Naive B cell (primary cell): ENCODE results near the gene EXOSC5. TPM values are rescaled to one million over a fixed set of nuclear protein-coding genes. Genes with fewer than 3 reads are reported as not detected.
A peak's percentile ranks its signal among the peaks of the same experiment; 100 is the strongest.
"Not testable (repeated sequence)": the region's sequence is repeated elsewhere in the genome, so short reads cannot be mapped to it uniquely, and the experiment has no call there.

Experiments
- ATAC-seq, 2 donors: fragments of 150-1000 bp; cut with Tn5 transposase; 2 replicates each; pipeline ENCODE4 v1.10.0; 2021; ENCODE audit warnings: low read depth in 2 of 2, mild to moderate bottlenecking in 2 of 2, moderate library complexity in 2 of 2
- DNase-seq: peaks from one replicate; pipeline ENCODE4 v3.0.0; 2022
- H3K27ac Mint-ChIP-seq, 6 donors: one replicate each; pipeline ENCODE4 v1.8.0; 2020 to 2022; ENCODE audit warnings: mild to moderate bottlenecking in 6 of 6, mixed read lengths in 6 of 6, moderate library complexity in 5 of 6, inconsistent platforms in 2 of 6
- H3K27me3 Mint-ChIP-seq, 3 donors: one replicate each; pipeline ENCODE4 v1.8.0; 2021 to 2022; ENCODE audit warnings: mixed read lengths in 3 of 3, mild to moderate bottlenecking in 1 of 3
- H3K36me3 Mint-ChIP-seq, 2 donors: one replicate each; pipeline ENCODE4 v1.8.0; 2020 to 2022; ENCODE audit warnings: mixed read lengths in 2 of 2, inconsistent platforms in 1 of 2, mild to moderate bottlenecking in 1 of 2
- H3K4me1 Mint-ChIP-seq, 3 donors: one replicate each; pipeline ENCODE4 v1.8.0; 2020 to 2022; ENCODE audit warnings: mixed read lengths in 3 of 3, inconsistent platforms in 1 of 3, mild to moderate bottlenecking in 1 of 3, moderate library complexity in 1 of 3
- H3K4me3 Mint-ChIP-seq, 8 donors: one replicate each; pipeline ENCODE4 v1.8.0; 2020 to 2022; ENCODE audit warnings: mild to moderate bottlenecking in 8 of 8, mixed read lengths in 8 of 8, moderate library complexity in 8 of 8, inconsistent platforms in 2 of 8
- H3K9me3 Mint-ChIP-seq, 7 donors: one replicate each; pipeline ENCODE4 v1.8.0; 2020 to 2022; ENCODE audit warnings: mixed read lengths in 7 of 7, mild to moderate bottlenecking in 5 of 7, inconsistent platforms in 2 of 7, moderate library complexity in 1 of 7
- polyA plus RNA-seq, 6 donors: library from polyadenylated mRNA; unstranded; fragments of 300-500 nt; fragmentation: Illumina TruSeq; gene quantifications; one replicate each; pipeline ENCODE4 v1.2.3, GENCODE V29; 2021; ENCODE audit warnings: low read depth in 6 of 6

EXOSC5 gene
- polyA plus RNA-seq, 6 donors from 2014 or later = 48.5 to 74.5 (median 62.6) TPM

DNA sequence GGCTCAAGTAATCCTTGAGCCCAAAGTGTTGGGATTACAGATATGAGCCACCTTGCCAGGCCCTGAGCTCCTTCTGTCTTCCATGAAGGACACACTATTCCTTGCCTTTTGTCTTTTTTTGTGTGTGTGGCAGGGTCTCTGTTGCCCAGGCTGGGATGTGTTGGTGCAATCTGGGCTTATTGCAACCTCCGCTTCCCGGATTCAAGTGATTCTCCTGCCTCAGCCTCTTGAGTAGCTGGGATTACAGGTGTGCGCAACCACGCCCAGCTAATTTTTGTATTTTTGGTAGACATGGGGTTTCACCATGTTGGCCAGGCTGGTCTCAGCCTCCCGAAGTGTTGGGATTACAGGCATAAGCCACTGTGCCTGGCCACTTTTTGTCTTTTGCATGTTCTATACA is 11.7 kb upstream of the EXOSC5 start:
- ATAC-seq, H3K9me3 Mint-ChIP-seq, H3K36me3 Mint-ChIP-seq, DNase-seq, H3K27me3 Mint-ChIP-seq: not testable (repeated sequence)
- Mint-ChIP-seq H3K4me3 (peak overlapping the region in 2 of 8 donors; percentile 6 to 25), H3K4me1 (peaks cover 14 to 29% (median 22%) of the 10 kb centered on the region in 3 donors), H3K27ac (peak overlapping the region in 2 of 6 donors; percentile 28 to 78)

DNA sequence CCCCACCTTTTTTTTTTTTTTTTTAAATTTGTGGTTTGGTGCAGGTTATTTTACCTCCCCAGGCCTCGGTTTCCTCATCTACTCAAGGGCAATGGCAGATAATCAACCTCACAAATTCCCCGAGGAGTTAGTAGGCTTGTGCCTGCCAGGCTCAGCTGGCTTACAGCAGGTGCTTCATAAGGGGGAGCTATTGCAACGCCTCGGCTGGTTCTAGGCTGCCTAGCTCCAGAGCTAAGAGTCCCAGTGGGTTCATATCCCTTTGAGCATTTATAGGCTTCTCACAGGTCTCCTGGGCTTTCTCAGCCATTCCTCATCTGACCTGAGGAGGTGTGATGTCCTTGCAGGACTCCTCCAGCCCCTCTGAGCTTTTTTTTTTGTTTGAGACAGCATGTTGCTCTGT is 11.1 kb upstream of the EXOSC5 start:
- H3K9me3 Mint-ChIP-seq = no peaks in the 10 kb centered on the region
- no peaks in the 10 kb centered on the region for H3K27me3 Mint-ChIP-seq
- no peaks in the 10 kb centered on the region for H3K36me3 Mint-ChIP-seq
- ATAC-seq = no peak
- H3K4me1 Mint-ChIP-seq = peaks cover 14 to 29% (median 18%) of the 10 kb centered on the region in 3 donors
- H3K27ac Mint-ChIP-seq = no peak overlapping the region
- no peak for DNase-seq
- no peak overlapping the region for H3K4me3 Mint-ChIP-seq

DNA sequence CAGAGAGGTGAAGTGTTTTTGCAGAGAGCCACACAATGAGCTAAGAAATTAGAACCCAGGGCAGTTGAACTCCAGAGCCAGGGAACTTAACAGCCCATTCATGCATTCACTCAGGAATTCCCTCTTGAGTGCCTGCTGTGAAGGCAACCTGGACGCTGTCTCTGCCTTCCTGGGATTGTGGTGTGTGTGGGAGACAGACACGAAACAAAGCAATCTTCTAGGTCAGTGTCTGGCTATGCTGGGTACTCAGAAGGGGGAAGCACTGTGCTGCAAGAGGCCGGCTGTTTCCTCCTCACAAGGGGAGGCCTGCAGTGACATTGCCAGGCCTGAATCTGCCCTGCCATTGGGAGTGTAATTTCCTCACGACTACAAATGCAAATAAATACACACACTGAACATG is 10.1 kb upstream of the EXOSC5 start:
- no peaks in the 10 kb centered on the region for H3K36me3 Mint-ChIP-seq
- peaks cover 14 to 29% (median 22%) of the 10 kb centered on the region in 3 donors for H3K4me1 Mint-ChIP-seq
- peak overlapping the region in 1 of 8 donors; percentile 1 for H3K4me3 Mint-ChIP-seq
- peak overlapping the region in 1 of 6 donors; percentile 43 for H3K27ac Mint-ChIP-seq
- no peaks in the 10 kb centered on the region for H3K27me3 Mint-ChIP-seq
- H3K9me3 Mint-ChIP-seq = no peaks in the 10 kb centered on the region
- no peak for DNase-seq
- ATAC-seq = no peak

DNA sequence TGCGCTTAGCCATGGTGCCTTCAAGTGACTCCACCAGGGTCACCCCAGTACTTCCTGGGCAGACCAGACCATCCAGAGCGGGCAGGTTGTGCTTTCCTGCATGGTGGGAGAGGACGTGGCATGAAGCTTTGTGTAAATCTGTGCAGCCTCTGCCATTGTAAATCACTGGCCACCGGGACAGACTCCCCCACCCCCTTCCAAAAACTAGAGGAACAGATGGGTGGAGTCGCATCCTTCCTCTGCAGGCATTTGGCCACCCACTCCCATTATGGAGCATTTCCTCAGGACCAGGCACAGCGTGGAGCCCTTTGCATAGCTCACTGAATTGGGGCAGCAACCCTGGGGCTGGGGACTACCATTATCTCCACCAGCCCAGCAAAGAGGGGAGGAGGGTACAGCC is 8.6 kb upstream of the EXOSC5 start:
- no peak for ATAC-seq
- no peak overlapping the region for H3K4me3 Mint-ChIP-seq
- peaks cover 14 to 37% (median 24%) of the 10 kb centered on the region in 3 donors for H3K4me1 Mint-ChIP-seq
- H3K27me3 Mint-ChIP-seq = no peaks in the 10 kb centered on the region
- DNase-seq = no peak
- no peak overlapping the region for H3K27ac Mint-ChIP-seq
- H3K36me3 Mint-ChIP-seq = peaks cover 0 to 4% of the 10 kb centered on the region in 2 donors
- no peaks in the 10 kb centered on the region for H3K9me3 Mint-ChIP-seq

GRCh38 chr19:41403181-41403970 is 6.2 kb upstream of the EXOSC5 start:
- H3K27me3 Mint-ChIP-seq = no peaks in the 10 kb centered on the region
- H3K36me3 Mint-ChIP-seq = peaks cover 0 to 4% of the 10 kb centered on the region in 2 donors
- no peaks in the 10 kb centered on the region for H3K9me3 Mint-ChIP-seq
- ATAC-seq (no peak), DNase-seq (no peak)
- peaks cover 15 to 32% (median 30%) of the 10 kb centered on the region in 3 donors for H3K4me1 Mint-ChIP-seq
- peak overlapping the region in 1 of 6 donors; percentile 16 for H3K27ac Mint-ChIP-seq
- peak overlapping the region in 1 of 8 donors; percentile 12 for H3K4me3 Mint-ChIP-seq

- no peak overlapping the region for H3K27ac Mint-ChIP-seq
- no peak overlapping the region for H3K4me3 Mint-ChIP-seq
- no peak for ATAC-seq
- H3K9me3 Mint-ChIP-seq = no peaks in the 10 kb centered on the region
- peaks cover 29 to 41% (median 33%) of the 10 kb centered on the region in 3 donors for H3K4me1 Mint-ChIP-seq
- no peaks in the 10 kb centered on the region for H3K27me3 Mint-ChIP-seq
- peaks cover 0 to 4% of the 10 kb centered on the region in 2 donors for H3K36me3 Mint-ChIP-seq
- DNase-seq = no peak
Observed at GRCh38 chr19:41402010-41402409, 4.9 kb upstream of the EXOSC5 start.

- H3K9me3 Mint-ChIP-seq = no peaks in the 10 kb centered on the region
- H3K36me3 Mint-ChIP-seq = peaks cover 0 to 4% of the 10 kb centered on the region in 2 donors
- peak overlapping the region in 1 of 6 donors; percentile 79 for H3K27ac Mint-ChIP-seq
- DNase-seq (no peak), ATAC-seq (no peak)
- peaks cover 30 to 41% (median 32%) of the 10 kb centered on the region in 3 donors for H3K4me1 Mint-ChIP-seq
- H3K27me3 Mint-ChIP-seq = no peaks in the 10 kb centered on the region
- H3K4me3 Mint-ChIP-seq = no peak overlapping the region
Observed at GRCh38 chr19:41401483-41401882, 4.3 kb upstream of the EXOSC5 start.

DNA sequence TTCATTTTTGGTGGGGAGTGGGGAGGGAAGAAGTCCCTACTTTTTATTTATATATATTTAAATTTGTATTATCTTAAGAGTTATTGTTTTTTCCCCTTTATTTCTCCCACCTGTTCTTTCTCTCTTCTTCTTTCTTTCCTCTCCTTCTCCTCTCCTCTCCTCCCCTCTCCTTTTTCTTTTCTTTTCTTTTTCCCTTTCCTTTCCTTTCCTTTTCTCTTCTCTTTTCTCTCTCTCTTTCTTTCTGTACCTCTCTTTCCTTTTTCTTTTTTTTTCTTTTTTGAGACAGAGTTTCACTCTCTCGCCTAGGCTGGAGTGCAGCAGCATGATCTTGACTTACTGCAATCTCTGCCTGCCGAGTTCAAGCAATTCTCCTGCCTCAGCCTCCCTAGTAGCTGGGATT is 2.4 kb upstream of the EXOSC5 start:
- Mint-ChIP-seq H3K27me3 (no peaks in the 10 kb centered on the region), H3K4me1 (peaks cover 42 to 55% (median 43%) of the 10 kb centered on the region in 3 donors), H3K27ac (peak overlapping the region in 4 of 6 donors; percentile 19 to 93 (median 61)), H3K4me3 (peak overlapping the region; percentile 29 to 100 (median 98)), H3K36me3 (peaks cover 0 to 4% of the 10 kb centered on the region in 2 donors), H3K9me3 (no peaks in the 10 kb centered on the region)
- DNase-seq (no peak), ATAC-seq (no peak)

DNA sequence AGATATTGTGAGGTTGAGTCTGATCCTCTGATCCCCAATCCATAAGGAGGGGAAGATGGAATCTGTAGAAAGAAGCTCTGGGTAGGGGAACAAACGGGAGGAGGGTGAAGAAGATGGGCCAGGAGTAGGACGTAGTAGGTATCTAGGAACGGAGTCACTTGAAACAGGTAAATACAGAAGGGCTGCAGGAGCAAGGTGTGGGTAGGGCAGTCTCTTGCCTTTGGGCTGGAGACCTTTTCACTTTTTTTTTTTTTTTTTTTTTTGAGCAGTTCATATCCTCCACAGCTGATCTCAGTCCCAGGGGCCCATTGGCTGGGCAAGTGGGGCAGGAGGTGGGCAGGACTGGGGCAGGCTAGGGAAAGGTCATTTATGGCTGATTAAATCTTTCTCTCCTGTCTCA is 1.9 kb upstream of the EXOSC5 start:
- peak overlapping the region in 7 of 8 donors; percentile 90 to 100 (median 99) for H3K4me3 Mint-ChIP-seq
- H3K4me1 Mint-ChIP-seq = peaks cover 42 to 55% (median 43%) of the 10 kb centered on the region in 3 donors
- peaks cover 0 to 4% of the 10 kb centered on the region in 2 donors for H3K36me3 Mint-ChIP-seq
- DNase-seq (no peak), ATAC-seq (no peak)
- H3K27me3 Mint-ChIP-seq = no peaks in the 10 kb centered on the region
- H3K9me3 Mint-ChIP-seq = no peaks in the 10 kb centered on the region
- peak overlapping the region in 3 of 6 donors; percentile 29 to 52 (median 41) for H3K27ac Mint-ChIP-seq

- Mint-ChIP-seq H3K4me3 (peak overlapping the region; percentile 90 to 100 (median 99)), H3K36me3 (peaks cover 0 to 4% of the 10 kb centered on the region in 2 donors), H3K27ac (peak overlapping the region in 4 of 6 donors; percentile 41 to 100 (median 78)), H3K27me3 (no peaks in the 10 kb centered on the region), H3K9me3 (no peaks in the 10 kb centered on the region), H3K4me1 (peaks cover 42 to 57% (median 43%) of the 10 kb centered on the region in 3 donors)
- ATAC-seq (no peak), DNase-seq (no peak)
Observed at GRCh38 chr19:41398598-41398997, 1.4 kb upstream of the EXOSC5 start.

- Mint-ChIP-seq H3K4me3 (peak overlapping the region; percentile 90 to 100 (median 99)), H3K27ac (peak overlapping the region; percentile 99 to 100 (median 100))
Observed at GRCh38 chr19:41398050-41398418, 875 bp upstream of the EXOSC5 start.

DNA sequence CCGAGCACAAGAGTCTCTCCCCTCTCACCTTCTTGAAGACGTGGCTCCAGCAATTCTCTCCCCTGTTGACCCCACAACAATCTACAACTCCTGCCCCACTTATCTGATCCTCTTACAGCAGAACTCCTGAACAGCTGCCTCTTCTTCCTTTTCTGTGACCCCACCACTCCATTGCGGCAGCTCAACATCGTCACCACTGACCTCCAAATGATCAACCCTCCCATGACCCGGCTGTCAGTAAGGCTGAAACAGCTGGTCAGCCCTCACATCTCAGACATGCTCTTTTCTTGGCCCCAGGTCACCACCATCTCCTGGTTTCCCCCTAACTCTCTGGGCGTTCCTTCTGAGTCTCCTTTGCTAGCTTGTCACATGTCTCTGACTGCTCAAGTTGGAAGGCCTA is 1.8 kb downstream of the EXOSC5 start:
- ATAC-seq (no peak), DNase-seq (no peak)
- Mint-ChIP-seq H3K4me3 (peak overlapping the region in 7 of 8 donors; percentile 31 to 100 (median 98)), H3K9me3 (no peaks in the 10 kb centered on the region), H3K27ac (peak overlapping the region; percentile 22 to 82 (median 38)), H3K4me1 (peaks cover 38 to 48% (median 42%) of the 10 kb centered on the region in 3 donors), H3K36me3 (peaks cover 0 to 15% of the 10 kb centered on the region in 2 donors), H3K27me3 (no peaks in the 10 kb centered on the region)

More at GRCh38 chr19:41398050-41398418, 875 bp upstream of the EXOSC5 start:
- Mint-ChIP-seq H3K9me3 (no peaks in the 10 kb centered on the region), H3K4me1 (peaks cover 42 to 57% (median 43%) of the 10 kb centered on the region in 3 donors), H3K27me3 (no peaks in the 10 kb centered on the region), H3K36me3 (peaks cover 0 to 4% of the 10 kb centered on the region in 2 donors)
- ATAC-seq (no peak), DNase-seq (no peak)

- ATAC-seq (no peak), DNase-seq (no peak)
- no peaks in the 10 kb centered on the region for H3K9me3 Mint-ChIP-seq
- peak overlapping the region in 1 of 8 donors; percentile 22 for H3K4me3 Mint-ChIP-seq
- H3K27me3 Mint-ChIP-seq = no peaks in the 10 kb centered on the region
- H3K27ac Mint-ChIP-seq = peak overlapping the region in 1 of 6 donors; percentile 92
- peaks cover 18 to 29% (median 21%) of the 10 kb centered on the region in 3 donors for H3K4me1 Mint-ChIP-seq
- H3K36me3 Mint-ChIP-seq = peaks cover 0 to 15% of the 10 kb centered on the region in 2 donors
Observed at GRCh38 chr19:41392775-41393174, 4.4 kb downstream of the EXOSC5 start.

GRCh38 chr19:41391618-41392017 is 5.5 kb downstream of the EXOSC5 start:
- ATAC-seq = no peak
- Mint-ChIP-seq H3K27me3 (no peaks in the 10 kb centered on the region), H3K27ac (no peak overlapping the region)

More at GRCh38 chr19:41391618-41392017, 5.5 kb downstream of the EXOSC5 start:
- H3K9me3 Mint-ChIP-seq = no peaks in the 10 kb centered on the region
- no peak for DNase-seq
- H3K4me1 Mint-ChIP-seq = peaks cover 12 to 19% (median 16%) of the 10 kb centered on the region in 3 donors
- H3K36me3 Mint-ChIP-seq = peaks cover 0 to 15% of the 10 kb centered on the region in 2 donors
- H3K4me3 Mint-ChIP-seq = no peak overlapping the region
